Fibroblast of mammary gland (primary cell): ENCODE results near the gene SMIM22.

Experiments
- DNase-seq: peaks from one replicate; pipeline ENCODE4 v3.0.0-alpha.2; 2010; ENCODE audit warnings: low read depth
- H3K4me3 ChIP-seq: 2 replicates; pipeline ENCODE4 v1.5.1; 2011; ENCODE audit warnings: low read depth, mild to moderate bottlenecking, low read length, moderate library complexity; ENCODE audit not compliant: control insufficient read depth
- CTCF ChIP-seq: conservative IDR thresholded peaks from 2 replicates; pipeline ENCODE4 v1.5.1; 2011; ENCODE audit warnings: low read depth, low read length, inconsistent platforms; ENCODE audit not compliant: control insufficient read depth, insufficient read depth

SMIM22 gene

GRCh38 chr16:4833584-4833983 is 38.4 kb downstream of the SMIM22 start:
- no peak for DNase-seq

GRCh38 chr16:4836727-4837126 is 41.6 kb downstream of the SMIM22 start:
- H3K4me3 ChIP-seq, result no peak overlapping the region
- no peak for DNase-seq
- TF ChIP-seq CTCF, result no peak

More at GRCh38 chr16:4833584-4833983, 38.4 kb downstream of the SMIM22 start:
- no peak overlapping the region for H3K4me3 ChIP-seq
- TF ChIP-seq CTCF, result no peak

- no peak overlapping the region for H3K4me3 ChIP-seq
- no peak for DNase-seq
- no peak for TF ChIP-seq CTCF
Observed at GRCh38 chr16:4837733-4838501, 42.7 kb downstream of the SMIM22 start.

GRCh38 chr16:4839942-4840341 is 44.8 kb downstream of the SMIM22 start:
- DNase-seq, result peak; percentile 20
- no peak for TF ChIP-seq CTCF
- no peak overlapping the region for H3K4me3 ChIP-seq

- no peak for DNase-seq
- no peak overlapping the region for H3K4me3 ChIP-seq
- TF ChIP-seq CTCF, result no peak
Observed at GRCh38 chr16:4840984-4841383, 45.8 kb downstream of the SMIM22 start.
